ENCODE measurements around the gene CCR5. TPM values are rescaled to one million over a fixed set of nuclear protein-coding genes. Genes with fewer than 3 reads are reported as not detected.

Gene CCR5
- total RNA-seq, 1 donor from 2014 or later: 0.22 TPM

DNA sequence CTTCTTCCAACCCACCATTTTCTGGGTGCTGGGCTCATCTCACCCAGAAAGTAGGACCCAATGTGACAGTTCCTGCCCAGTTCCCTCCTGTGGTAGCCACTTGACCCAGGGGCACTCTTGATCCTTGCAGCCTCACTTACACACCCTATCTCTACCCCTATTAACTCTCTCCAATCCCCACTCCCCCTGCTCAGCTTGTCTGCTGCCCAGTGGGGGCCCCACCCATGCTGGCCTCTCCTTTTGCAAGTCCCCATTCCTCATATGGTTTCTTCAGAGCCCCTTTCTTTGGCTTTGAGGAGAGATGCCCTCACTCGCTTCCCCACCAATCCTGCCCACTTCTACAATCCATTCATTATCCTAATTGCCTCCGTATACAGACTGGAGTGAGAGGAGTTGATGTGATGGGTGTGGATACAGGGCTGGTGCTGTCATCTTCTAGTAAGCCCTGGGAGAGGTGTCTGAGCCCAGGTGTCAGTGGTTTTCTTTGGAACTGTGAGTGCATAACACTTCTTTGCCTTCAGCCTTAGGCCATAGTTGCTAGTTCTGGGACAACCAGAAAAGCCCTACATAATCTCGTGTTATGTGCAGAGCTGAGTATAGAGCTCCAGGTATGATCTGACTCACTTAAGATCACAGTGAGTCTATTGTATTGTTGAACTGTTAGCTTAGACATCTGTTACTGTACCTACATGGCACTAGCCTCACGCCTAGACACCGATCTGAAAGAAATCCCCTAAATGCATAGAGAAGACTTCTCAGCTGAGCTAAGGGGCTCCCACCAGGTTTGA is 4.8 kb upstream of the CCR5 start:
- Mint-ChIP-seq H3K27ac (no peak overlapping the region), H3K4me3 (no peak overlapping the region), H3K36me3 (no peaks in the 10 kb centered on the region), H3K27me3 (peaks cover 21% of the 10 kb centered on the region), H3K9me3 (no peaks in the 10 kb centered on the region), H3K4me1 (ENCODE audit: unreplicated experiment) (peaks cover 6% of the 10 kb centered on the region)
- no peak for DNase-seq (ENCODE audit: extremely low spot score, unreplicated experiment)
- TF ChIP-seq, protein P1, sequence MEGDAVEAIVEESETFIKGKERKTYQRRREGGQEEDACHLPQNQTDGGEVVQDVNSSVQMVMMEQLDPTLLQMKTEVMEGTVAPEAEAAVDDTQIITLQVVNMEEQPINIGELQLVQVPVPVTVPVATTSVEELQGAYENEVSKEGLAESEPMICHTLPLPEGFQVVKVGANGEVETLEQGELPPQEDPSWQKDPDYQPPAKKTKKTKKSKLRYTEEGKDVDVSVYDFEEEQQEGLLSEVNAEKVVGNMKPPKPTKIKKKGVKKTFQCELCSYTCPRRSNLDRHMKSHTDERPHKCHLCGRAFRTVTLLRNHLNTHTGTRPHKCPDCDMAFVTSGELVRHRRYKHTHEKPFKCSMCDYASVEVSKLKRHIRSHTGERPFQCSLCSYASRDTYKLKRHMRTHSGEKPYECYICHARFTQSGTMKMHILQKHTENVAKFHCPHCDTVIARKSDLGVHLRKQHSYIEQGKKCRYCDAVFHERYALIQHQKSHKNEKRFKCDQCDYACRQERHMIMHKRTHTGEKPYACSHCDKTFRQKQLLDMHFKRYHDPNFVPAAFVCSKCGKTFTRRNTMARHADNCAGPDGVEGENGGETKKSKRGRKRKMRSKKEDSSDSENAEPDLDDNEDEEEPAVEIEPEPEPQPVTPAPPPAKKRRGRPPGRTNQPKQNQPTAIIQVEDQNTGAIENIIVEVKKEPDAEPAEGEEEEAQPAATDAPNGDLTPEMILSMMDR (conservative IDR thresholded peaks at IDR 0.05): no peak

DNA sequence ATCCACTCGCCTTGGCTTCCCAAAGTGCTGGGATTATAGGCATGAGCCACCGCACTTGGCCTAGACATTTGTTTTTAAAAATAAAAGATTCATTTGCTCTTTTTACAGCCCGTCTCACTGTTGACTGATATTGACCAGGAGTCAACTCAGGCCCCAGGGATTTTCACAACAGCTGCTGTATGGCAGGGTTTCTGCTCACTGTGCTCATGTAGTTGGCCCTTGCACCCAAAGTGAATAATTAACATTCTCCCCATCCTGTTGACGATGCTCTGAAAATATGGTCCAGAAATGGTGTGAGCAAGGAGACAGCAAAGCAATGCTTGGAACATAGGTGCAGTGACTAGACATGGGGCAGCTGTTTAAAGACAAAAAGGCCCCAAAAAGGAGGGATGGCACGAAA is 2.9 kb upstream of the CCR5 start:
- H3K4me3 Mint-ChIP-seq: no peak overlapping the region
- H3K4me1 Mint-ChIP-seq (ENCODE audit: unreplicated experiment): peaks cover 6% of the 10 kb centered on the region
- H3K9me3 Mint-ChIP-seq: no peaks in the 10 kb centered on the region
- TF ChIP-seq, protein P1 (conservative IDR thresholded peaks at IDR 0.05): no peak
- H3K27ac Mint-ChIP-seq: no peak overlapping the region
- no peaks in the 10 kb centered on the region for H3K36me3 Mint-ChIP-seq
- DNase-seq (ENCODE audit: extremely low spot score, unreplicated experiment): no peak
- H3K27me3 Mint-ChIP-seq: peaks cover 27% of the 10 kb centered on the region

DNA sequence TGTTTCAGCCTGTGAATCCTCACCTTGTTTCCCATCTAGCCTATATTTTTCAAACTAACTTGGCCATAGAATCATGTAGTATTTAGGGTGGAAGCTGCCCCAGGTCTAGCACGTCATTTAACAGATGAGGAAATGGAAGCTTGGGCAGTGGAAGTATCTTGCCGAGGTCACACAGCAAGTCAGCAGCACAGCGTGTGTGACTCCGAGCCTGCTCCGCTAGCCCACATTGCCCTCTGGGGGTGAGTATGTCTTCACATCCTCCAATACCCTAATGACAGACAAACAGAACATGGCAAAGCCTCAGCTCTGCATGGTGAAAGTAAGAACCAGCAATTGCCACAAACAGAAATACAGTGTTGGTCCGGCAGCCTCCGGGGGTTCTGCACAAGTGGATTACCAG is 2.2 kb upstream of the CCR5 start:
- peaks cover 6% of the 10 kb centered on the region for H3K4me1 Mint-ChIP-seq (ENCODE audit: unreplicated experiment)
- no peak overlapping the region for H3K4me3 Mint-ChIP-seq
- TF ChIP-seq, protein P1 (conservative IDR thresholded peaks at IDR 0.05): peak; percentile 27
- DNase-seq (ENCODE audit: extremely low spot score, unreplicated experiment): no peak
- no peaks in the 10 kb centered on the region for H3K36me3 Mint-ChIP-seq
- H3K9me3 Mint-ChIP-seq: no peaks in the 10 kb centered on the region
- H3K27me3 Mint-ChIP-seq: peaks cover 35% of the 10 kb centered on the region
- H3K27ac Mint-ChIP-seq: no peak overlapping the region

DNA sequence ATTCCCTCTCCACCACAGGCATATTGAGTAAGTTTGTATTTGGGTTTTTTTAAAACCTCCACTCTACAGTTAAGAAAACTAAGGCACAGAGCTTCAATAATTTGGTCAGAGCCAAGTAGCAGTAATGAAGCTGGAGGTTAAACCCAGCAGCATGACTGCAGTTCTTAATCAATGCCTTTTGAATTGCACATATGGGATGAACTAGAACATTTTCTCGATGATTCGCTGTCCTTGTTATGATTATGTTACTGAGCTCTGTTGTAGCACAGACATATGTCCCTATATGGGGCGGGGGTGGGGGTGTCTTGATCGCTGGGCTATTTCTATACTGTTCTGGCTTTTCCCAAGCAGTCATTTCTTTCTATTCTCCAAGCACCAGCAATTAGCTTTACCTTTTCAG is 1.6 kb upstream of the CCR5 start:
- no peaks in the 10 kb centered on the region for H3K36me3 Mint-ChIP-seq
- DNase-seq (ENCODE audit: extremely low spot score, unreplicated experiment): no peak
- H3K4me1 Mint-ChIP-seq (ENCODE audit: unreplicated experiment): peaks cover 6% of the 10 kb centered on the region
- TF ChIP-seq, protein P1 (conservative IDR thresholded peaks at IDR 0.05): no peak
- no peaks in the 10 kb centered on the region for H3K9me3 Mint-ChIP-seq
- no peak overlapping the region for H3K27ac Mint-ChIP-seq
- H3K4me3 Mint-ChIP-seq: no peak overlapping the region
- H3K27me3 Mint-ChIP-seq: peaks cover 41% of the 10 kb centered on the region

DNA sequence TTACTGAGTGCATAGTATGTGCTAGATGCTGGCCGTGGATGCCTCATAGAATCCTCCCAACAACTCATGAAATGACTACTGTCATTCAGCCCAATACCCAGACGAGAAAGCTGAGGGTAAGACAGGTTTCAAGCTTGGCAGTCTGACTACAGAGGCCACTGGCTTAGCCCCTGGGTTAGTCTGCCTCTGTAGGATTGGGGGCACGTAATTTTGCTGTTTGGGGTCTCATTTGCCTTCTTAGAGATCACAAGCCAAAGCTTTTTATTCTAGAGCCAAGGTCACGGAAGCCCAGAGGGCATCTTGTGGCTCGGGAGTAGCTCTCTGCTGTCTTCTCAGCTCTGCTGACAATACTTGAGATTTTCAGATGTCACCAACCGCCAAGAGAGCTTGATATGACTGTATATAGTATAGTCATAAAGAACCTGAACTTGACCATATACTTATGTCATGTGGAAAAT is 1.0 kb upstream of the CCR5 start:
- no peak for DNase-seq (ENCODE audit: extremely low spot score, unreplicated experiment)
- Mint-ChIP-seq H3K4me1 (ENCODE audit: unreplicated experiment) (peaks cover 6% of the 10 kb centered on the region), H3K9me3 (no peaks in the 10 kb centered on the region), H3K4me3 (no peak overlapping the region), H3K27me3 (peaks cover 46% of the 10 kb centered on the region), H3K36me3 (no peaks in the 10 kb centered on the region), H3K27ac (no peak overlapping the region)
- TF ChIP-seq, protein P1 (conservative IDR thresholded peaks at IDR 0.05): no peak

All from type B pancreatic cell (in vitro differentiated cells).